Measurements from ENCODE around the gene TLCD1. TPM values are rescaled to one million over a fixed set of nuclear protein-coding genes. Genes with fewer than 3 reads are reported as not detected.

TLCD1 gene
- total and polyA plus RNA-seq, 5 experiments from 2014 or later: 0.22 to 0.88 TPM; not detected in 3

- peaks cover 0 to 4% (median 2%) of the 10 kb centered on the region in 4 donors for H3K4me1 Mint-ChIP-seq
- DNase-seq (no peak), ATAC-seq (no peak)
- H3K4me3 Mint-ChIP-seq: no peak overlapping the region
- peaks cover 0 to 40% (median 2%) of the 10 kb centered on the region in 3 donors for H3K36me3 Mint-ChIP-seq
- no peaks in the 10 kb centered on the region for H3K9me3 Mint-ChIP-seq
- no peak overlapping the region for H3K27ac Mint-ChIP-seq
- POLR2A ChIA-PET: no interaction called here
- no peaks in the 10 kb centered on the region for H3K27me3 Mint-ChIP-seq
Observed at GRCh38 chr17:28755486-28755885, 29.5 kb upstream of the TLCD1 start.

GRCh38 chr17:28751600-28752366 is 25.8 kb upstream of the TLCD1 start:
- Mint-ChIP-seq H3K4me3 (no peak overlapping the region), H3K9me3 (no peaks in the 10 kb centered on the region), H3K4me1 (peaks cover 0 to 16% (median 9%) of the 10 kb centered on the region in 4 donors), H3K27me3 (no peaks in the 10 kb centered on the region), H3K36me3 (peaks cover 0 to 10% (median 0%) of the 10 kb centered on the region in 3 donors), H3K27ac (peak overlapping the region in 2 of 10 donors; percentile 43 to 47)
- no peak for ATAC-seq
- POLR2A ChIA-PET: interaction anchor here (0.6 to 15.6 kb wide), 4 partner anchors 17 to 146 kb away, joined by 3 to 365 read pairs (median 4); partner anchors contain the start of genes FLOT2, NEK8, RPL23A and TLCD1
- DNase-seq: no peak

GRCh38 chr17:28750178-28751047 is 24.4 kb upstream of the TLCD1 start:
- Mint-ChIP-seq H3K4me3 (peak overlapping the region in 1 of 10 donors; percentile 14), H3K27me3 (no peaks in the 10 kb centered on the region), H3K36me3 (no peaks in the 10 kb centered on the region), H3K4me1 (peaks cover 5 to 28% (median 16%) of the 10 kb centered on the region in 4 donors), H3K27ac (peak overlapping the region in 5 of 10 donors; percentile 43 to 75 (median 69)), H3K9me3 (no peaks in the 10 kb centered on the region)
- DNase-seq (peak; percentile 79 to 94 (median 85)), ATAC-seq (peak; percentile 84)
- POLR2A ChIA-PET: interaction anchor here (0.6 to 15.6 kb wide), 12 partner anchors 8 to 199 kb away, joined by 3 to 365 read pairs (median 3); partner anchors contain the start of genes DHRS13, FLOT2, NEK8 and RPL23A

GRCh38 chr17:28749516-28750177 is 23.6 kb upstream of the TLCD1 start:
- H3K27me3 Mint-ChIP-seq: no peaks in the 10 kb centered on the region
- peaks cover 5 to 35% (median 22%) of the 10 kb centered on the region in 4 donors for H3K4me1 Mint-ChIP-seq
- peak in 1 of 2 donors; percentile 6 for ATAC-seq
- H3K27ac Mint-ChIP-seq: peak overlapping the region in 4 of 10 donors; percentile 38 to 69 (median 59)
- no peaks in the 10 kb centered on the region for H3K36me3 Mint-ChIP-seq
- peak overlapping the region in 1 of 10 donors; percentile 14 for H3K4me3 Mint-ChIP-seq
- no peak for DNase-seq
- POLR2A ChIA-PET: interaction anchor here (0.9 to 15.6 kb wide), 11 partner anchors 8 to 200 kb away, joined by 3 to 365 read pairs (median 3); partner anchors contain the start of genes DHRS13, FLOT2, NEK8 and RPL23A
- no peaks in the 10 kb centered on the region for H3K9me3 Mint-ChIP-seq

GRCh38 chr17:28748852-28749515 is 23.0 kb upstream of the TLCD1 start:
- POLR2A ChIA-PET: interaction anchor here (0.9 to 15.6 kb wide), 7 partner anchors 9 to 149 kb away, joined by 3 to 365 read pairs (median 3); partner anchors contain the start of genes FLOT2, NEK8, RPL23A and SDF2
- Mint-ChIP-seq H3K27ac (peak overlapping the region in 7 of 10 donors; percentile 10 to 68 (median 27)), H3K27me3 (no peaks in the 10 kb centered on the region), H3K36me3 (no peaks in the 10 kb centered on the region), H3K4me3 (no peak overlapping the region), H3K4me1 (peaks cover 5 to 37% (median 23%) of the 10 kb centered on the region in 4 donors), H3K9me3 (no peaks in the 10 kb centered on the region)
- no peak for ATAC-seq
- no peak for DNase-seq

GRCh38 chr17:28747801-28748750 is 22.0 kb upstream of the TLCD1 start:
- Mint-ChIP-seq H3K9me3 (no peaks in the 10 kb centered on the region), H3K27ac (peak overlapping the region in 4 of 10 donors; percentile 19 to 79 (median 68)), H3K4me3 (peak overlapping the region in 2 of 10 donors; percentile 43 to 58), H3K27me3 (no peaks in the 10 kb centered on the region), H3K4me1 (peaks cover 5 to 39% (median 24%) of the 10 kb centered on the region in 4 donors), H3K36me3 (no peaks in the 10 kb centered on the region)
- DNase-seq: no peak
- ATAC-seq: no peak
- POLR2A ChIA-PET: interaction anchor here (0.5 to 15.6 kb wide), 5 partner anchors 15 to 30 kb away, joined by 3 to 365 read pairs (median 3); partner anchors contain the start of genes NEK8, RPL23A and TLCD1

GRCh38 chr17:28747051-28747691 is 21.1 kb upstream of the TLCD1 start:
- H3K9me3 Mint-ChIP-seq: no peaks in the 10 kb centered on the region
- ATAC-seq (no peak), DNase-seq (no peak)
- peaks cover 5 to 46% (median 24%) of the 10 kb centered on the region in 4 donors for H3K4me1 Mint-ChIP-seq
- H3K4me3 Mint-ChIP-seq: peak overlapping the region in 2 of 10 donors; percentile 30 to 43
- POLR2A ChIA-PET: interaction anchor here (0.6 to 15.6 kb wide), 6 partner anchors 16 to 206 kb away, joined by 3 to 365 read pairs (median 4); partner anchors contain the start of genes NEK8, RPL23A and TLCD1
- peak overlapping the region in 3 of 10 donors; percentile 15 to 43 (median 35) for H3K27ac Mint-ChIP-seq
- no peaks in the 10 kb centered on the region for H3K36me3 Mint-ChIP-seq
- H3K27me3 Mint-ChIP-seq: no peaks in the 10 kb centered on the region

GRCh38 chr17:28746611-28747050 is 20.6 kb upstream of the TLCD1 start:
- Mint-ChIP-seq H3K36me3 (no peaks in the 10 kb centered on the region), H3K9me3 (no peaks in the 10 kb centered on the region), H3K4me3 (peak overlapping the region in 8 of 10 donors; percentile 19 to 92 (median 35)), H3K27me3 (no peaks in the 10 kb centered on the region), H3K27ac (peak overlapping the region in 6 of 10 donors; percentile 43 to 74 (median 64)), H3K4me1 (peaks cover 5 to 51% (median 24%) of the 10 kb centered on the region in 4 donors)
- DNase-seq (no peak), ATAC-seq (no peak)
- POLR2A ChIA-PET: interaction anchor here (0.6 to 15.6 kb wide), 8 partner anchors 8 to 206 kb away, joined by 3 to 365 read pairs (median 4); partner anchors contain the start of genes NEK8, RPL23A and TLCD1

GRCh38 chr17:28745786-28746411 is 19.9 kb upstream of the TLCD1 start:
- Mint-ChIP-seq H3K27ac (peak overlapping the region in 7 of 10 donors; percentile 57 to 89 (median 74)), H3K4me3 (peak overlapping the region; percentile 24 to 93 (median 83)), H3K27me3 (no peaks in the 10 kb centered on the region), H3K9me3 (no peaks in the 10 kb centered on the region), H3K36me3 (no peaks in the 10 kb centered on the region), H3K4me1 (peaks cover 5 to 56% (median 24%) of the 10 kb centered on the region in 4 donors)
- ATAC-seq: no peak
- POLR2A ChIA-PET: interaction anchor here (0.5 to 15.6 kb wide), 10 partner anchors 8 to 1603 kb away, joined by 3 to 365 read pairs (median 4); partner anchors contain the start of genes NEK8, RPL23A and TLCD1
- peak in 2 of 10 donors; percentile 19 to 58 for DNase-seq
